Umbilical cord (tissue), 2 donors: Measurements from ENCODE around the gene IL22RA2. TPM values are rescaled to one million over a fixed set of nuclear protein-coding genes. Genes with fewer than 3 reads are reported as not detected.

Experiments
- DNase-seq: peaks from one replicate; pipeline ENCODE4 v3.0.0-alpha.2; 2015; ENCODE audit warnings: low spot score
- total RNA-seq: library from RNA; depleted of rRNA; stranded (reverse); fragments of >200 nt; gene quantifications from one replicate; pipeline ENCODE4 v1.2.3, GENCODE V29; 2014; ENCODE audit warnings: low replicate concordance; ENCODE audit not compliant: insufficient read depth

IL22RA2 gene
- total RNA-seq, 1 donor from 2014 or later = 1.9 TPM

DNA sequence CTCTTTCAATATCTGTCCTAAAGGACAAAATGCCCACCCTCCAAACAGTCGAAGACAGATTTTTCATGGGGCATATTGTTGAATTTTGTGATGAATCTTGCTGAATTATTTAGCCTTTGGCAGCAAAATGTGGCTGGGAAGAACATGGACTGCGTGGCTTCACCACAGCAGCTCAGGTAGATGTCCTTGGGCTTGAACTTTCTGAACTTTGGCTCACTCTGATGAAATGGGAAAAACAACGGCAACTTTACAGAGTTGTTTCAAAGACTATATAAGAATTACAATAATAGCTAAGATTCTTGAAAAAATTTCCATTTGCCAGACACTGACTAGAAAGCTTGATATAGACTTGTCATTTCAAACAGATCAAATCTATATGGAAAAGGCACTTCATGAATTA, 75.9 kb downstream of the IL22RA2 start:
- DNase-seq = no peak

DNA sequence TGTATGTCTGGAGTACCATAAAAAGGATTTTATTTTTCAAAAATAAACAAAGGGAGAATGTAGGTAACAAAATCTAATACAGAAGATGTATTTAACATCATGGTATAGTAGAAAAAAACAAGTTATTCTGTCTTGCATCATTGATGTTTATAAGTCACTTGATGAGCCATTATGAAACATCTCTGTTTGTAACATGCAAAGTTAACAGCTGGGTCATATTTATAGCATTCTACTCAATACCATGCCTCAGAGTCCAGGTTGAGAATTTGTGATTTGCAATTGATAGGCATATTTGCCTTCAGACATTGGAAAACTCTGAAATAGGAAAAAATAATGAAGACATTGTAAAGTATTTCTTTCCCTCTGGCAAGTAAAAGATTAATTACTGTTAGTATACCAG, 76.4 kb downstream of the IL22RA2 start:
- no peak for DNase-seq

DNA sequence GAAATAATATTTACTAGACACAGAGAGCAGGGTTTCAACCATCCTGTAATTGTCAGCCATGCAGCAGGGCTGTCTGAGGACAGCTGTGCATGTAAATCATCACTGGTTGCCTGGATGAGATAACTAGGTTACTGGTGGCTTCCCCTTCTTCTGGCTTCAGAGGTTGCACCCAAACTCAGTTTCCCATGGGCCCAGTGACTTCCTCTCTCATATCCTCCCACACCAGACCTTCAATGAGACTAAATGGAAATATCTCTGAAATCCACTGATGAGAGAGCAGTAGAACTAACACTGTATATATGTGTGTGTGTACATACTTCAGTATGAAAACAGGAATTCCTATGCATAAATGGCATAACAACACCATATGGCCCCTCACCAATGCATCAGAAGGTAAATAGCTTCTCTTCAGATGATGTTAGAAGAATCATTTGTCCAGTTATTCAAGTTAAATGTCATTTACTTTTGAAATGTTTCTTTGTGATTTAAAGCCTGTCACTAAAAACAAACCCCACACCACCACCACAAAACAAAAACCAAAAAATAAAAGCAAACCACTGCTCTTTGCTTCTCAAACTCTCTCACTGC, 77.7 kb downstream of the IL22RA2 start:
- no peak for DNase-seq

DNA sequence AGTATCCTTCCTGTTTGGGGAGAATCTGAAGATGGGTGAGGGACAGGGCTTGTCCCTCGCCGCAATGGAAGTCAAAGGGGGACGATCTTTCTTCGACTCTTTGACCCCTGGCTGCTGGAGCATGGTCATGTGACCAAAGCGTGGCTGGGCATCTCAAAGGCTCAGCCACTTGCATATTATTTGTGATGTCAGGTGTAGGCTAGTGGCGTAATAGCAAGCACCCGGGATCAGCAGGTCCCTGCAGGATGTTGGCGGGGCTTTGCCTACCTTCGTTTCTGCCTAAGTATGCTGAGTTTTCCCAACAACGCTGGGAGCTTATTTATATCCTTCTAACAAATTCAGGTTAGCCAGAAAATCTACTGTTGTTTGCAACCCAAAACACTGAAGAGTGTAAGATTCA, 78.4 kb downstream of the IL22RA2 start:
- DNase-seq = no peak

DNA sequence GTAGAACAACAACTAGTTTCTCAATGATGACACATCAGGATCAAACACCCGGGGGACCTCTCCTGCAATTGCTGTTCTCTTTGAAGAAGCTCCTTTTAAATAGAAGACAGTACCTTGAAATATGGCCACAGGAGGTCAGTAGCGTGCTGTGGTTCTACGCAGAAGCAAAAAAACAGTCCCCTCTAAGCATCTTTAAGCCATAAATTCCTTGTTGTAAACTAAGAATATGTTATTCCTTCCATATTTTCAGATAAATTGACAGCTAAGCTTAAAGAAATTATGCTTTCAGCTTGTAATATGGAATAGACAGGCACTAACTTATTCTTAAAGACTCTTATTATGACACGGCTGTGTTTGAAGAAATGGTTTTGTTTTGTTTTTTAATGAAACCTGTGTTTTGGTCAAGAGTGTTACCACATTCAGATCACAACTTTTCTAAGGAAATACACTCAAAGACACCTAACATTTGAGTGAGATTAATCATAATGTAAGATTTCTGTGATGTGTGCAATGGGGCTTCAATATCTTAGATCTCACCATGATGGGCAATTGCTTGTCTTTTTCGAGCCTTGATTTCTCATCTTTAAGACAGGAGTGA, 78.9 kb downstream of the IL22RA2 start:
- DNase-seq = peak; percentile 68

Other genes with a start within 250 kb of the IL22RA2 start
- 5.1 TPM for gene IL20RA, start 128.7 kb downstream of the IL22RA2 start, total RNA-seq
- 72.0 TPM for gene IFNGR1, start 45.7 kb upstream of the IL22RA2 start, total RNA-seq